CD8-positive, alpha-beta memory T cell (primary cell): ENCODE measurements around the gene RABGGTA. TPM values are rescaled to one million over a fixed set of nuclear protein-coding genes. Genes with fewer than 3 reads are reported as not detected.
A peak's percentile ranks its signal among the peaks of the same experiment; 100 is the strongest.

ENCODE experiments used
- CTCF ChIA-PET: fragments of 350-600 bp; sonication (Branson Sonifier 250); formaldehyde crosslinking; loops from one replicate; lab custom pipeline; 2021; ENCODE audit warnings: antibody characterized with exemption; lab: Charles Lee
- POLR2A ChIA-PET: fragments of 350-600 bp; sonication (Branson Sonifier 250); formaldehyde crosslinking; loops from one replicate; lab custom pipeline; 2021; ENCODE audit warnings: antibody characterized with exemption; lab: Charles Lee
- DNase-seq, 5 donors: peaks; one replicate each; pipeline versions ENCODE4 v3.0.0 to v3.0.0-alpha.2; 2020 to 2022; ENCODE audit warnings: mixed read lengths in 1 of 5
- H3K27ac ChIP-seq: one replicate; pipeline ENCODE4 v1.7.0; 2013; ENCODE audit warnings: low read depth, mild to moderate bottlenecking, low read length, moderate library complexity
- H3K27me3 ChIP-seq: 2 replicates; pipeline ENCODE4 v1.7.0; 2013; ENCODE audit warnings: low read length, mild to moderate bottlenecking; ENCODE audit not compliant: insufficient read depth, poor library complexity, severe bottlenecking
- H3K36me3 ChIP-seq: 2 replicates; pipeline ENCODE4 v1.7.0; 2013; ENCODE audit warnings: mild to moderate bottlenecking, low read length, moderate library complexity; ENCODE audit not compliant: insufficient read depth
- H3K4me1 ChIP-seq: 2 replicates; pipeline ENCODE4 v1.7.0; 2013; ENCODE audit warnings: mild to moderate bottlenecking, low read length, moderate library complexity; ENCODE audit not compliant: insufficient read depth
- H3K4me3 ChIP-seq: 2 replicates; pipeline ENCODE4 v1.7.0; 2013; ENCODE audit warnings: mild to moderate bottlenecking, low read length
- H3K9me3 ChIP-seq: 2 replicates; pipeline ENCODE4 v1.7.0; 2013; ENCODE audit warnings: mild to moderate bottlenecking, low read length
- H3K27ac Mint-ChIP-seq, 8 donors: one replicate each; pipeline ENCODE4 v1.8.0; 2020 to 2021; ENCODE audit warnings: mixed read lengths in 8 of 8, mild to moderate bottlenecking in 6 of 8, inconsistent platforms in 3 of 8, moderate library complexity in 3 of 8
- H3K27me3 Mint-ChIP-seq, 2 donors: one replicate each; pipeline ENCODE4 v1.8.0; 2020 to 2021; ENCODE audit warnings: mixed read lengths in 2 of 2, mild to moderate bottlenecking in 1 of 2, moderate library complexity in 1 of 2
- H3K36me3 Mint-ChIP-seq, 3 donors: one replicate each; pipeline ENCODE4 v1.8.0; 2020 to 2021; ENCODE audit warnings: mixed read lengths in 3 of 3, inconsistent platforms in 1 of 3, mild to moderate bottlenecking in 1 of 3
- H3K4me1 Mint-ChIP-seq, 3 donors: one replicate each; pipeline ENCODE4 v1.8.0; 2020 to 2021; ENCODE audit warnings: mixed read lengths in 3 of 3, inconsistent platforms in 1 of 3, mild to moderate bottlenecking in 1 of 3
- H3K4me3 Mint-ChIP-seq, 7 donors: one replicate each; pipeline ENCODE4 v1.8.0; 2020 to 2021; ENCODE audit warnings: mixed read lengths in 7 of 7, mild to moderate bottlenecking in 6 of 7, moderate library complexity in 4 of 7, inconsistent platforms in 2 of 7
- H3K9me3 Mint-ChIP-seq, 5 donors: one replicate each; pipeline ENCODE4 v1.8.0; 2020 to 2022; ENCODE audit warnings: mixed read lengths in 5 of 5, mild to moderate bottlenecking in 3 of 5, moderate library complexity in 2 of 5, inconsistent platforms in 1 of 5
- polyA plus RNA-seq: library from polyadenylated mRNA; unstranded; fragments of 300-500 nt; fragmentation: Illumina TruSeq; gene quantifications from one replicate; pipeline ENCODE4 v1.2.3, GENCODE V29; 2021
- total RNA-seq, 2 experiments: library from RNA; stranded (reverse); gene quantifications; one replicate each; pipeline ENCODE4 v1.2.3, GENCODE V29; 2021

RABGGTA gene
- total and polyA plus RNA-seq, 3 experiments from 2014 or later, result 37.7 to 41.8 (median 41.0) TPM

GRCh38 chr14:24273422-24273998 lies 2.1 kb upstream of the RABGGTA start:
- Histone ChIP-seq H3K36me3 (peaks cover 9% of the 10 kb centered on the region), H3K27ac (no peak overlapping the region), H3K4me1 (peaks cover 31% of the 10 kb centered on the region), H3K27me3 (no peaks in the 10 kb centered on the region), H3K9me3 (no peaks in the 10 kb centered on the region), H3K4me3 (no peak overlapping the region)
- ChIA-PET POLR2A (interaction anchor here (0.5 to 0.7 kb wide), 3 partner anchors 27 to 129 kb away, joined by 3 to 10 read pairs (median 3); partner anchors contain the start of gene NYNRIN), CTCF (interaction anchor here (1.0 to 1.7 kb wide), 2 partner anchors 34 to 60 kb away, joined by 3 to 4 read pairs; partner anchors contain the start of gene CIDEB)
- H3K36me3 Mint-ChIP-seq, result peaks cover 0 to 20% (median 2%) of the 10 kb centered on the region in 3 donors
- H3K9me3 Mint-ChIP-seq, result no peaks in the 10 kb centered on the region
- H3K4me3 Mint-ChIP-seq, result no peak overlapping the region
- peak overlapping the region in 7 of 8 donors; percentile 23 to 99 (median 77) for H3K27ac Mint-ChIP-seq
- peak in 1 of 5 donors; percentile 7 for DNase-seq
- peaks cover 0 to 5% of the 10 kb centered on the region in 2 donors for H3K27me3 Mint-ChIP-seq
- H3K4me1 Mint-ChIP-seq, result peaks cover 38 to 52% (median 44%) of the 10 kb centered on the region in 3 donors

- H3K9me3 Mint-ChIP-seq, result no peaks in the 10 kb centered on the region
- peak overlapping the region; percentile 92 to 99 (median 97) for H3K27ac Mint-ChIP-seq
- peak overlapping the region; percentile 86 for H3K27ac ChIP-seq
- peaks cover 12% of the 10 kb centered on the region for H3K36me3 ChIP-seq
- no peak for DNase-seq
- H3K4me1 ChIP-seq, result peaks cover 30% of the 10 kb centered on the region
- peaks cover 35 to 48% (median 40%) of the 10 kb centered on the region in 3 donors for H3K4me1 Mint-ChIP-seq
- H3K4me3 ChIP-seq, result peak overlapping the region; percentile 26
- H3K27me3 ChIP-seq, result no peaks in the 10 kb centered on the region
- no peaks in the 10 kb centered on the region for H3K9me3 ChIP-seq
- ChIA-PET CTCF (interaction anchor here (1.1 to 5.4 kb wide), 9 partner anchors 14 to 159 kb away, joined by 3 to 94 read pairs (median 19); partner anchors contain the start of genes CHMP4A, CIDEB, KHNYN and LTB4R), POLR2A (interaction anchor here (0.9 to 2.8 kb wide), 5 partner anchors 30 to 164 kb away, joined by 3 to 28 read pairs (median 6); partner anchors contain the start of genes CBLN3, KHNYN, MDP1 and TINF2)
- H3K27me3 Mint-ChIP-seq, result peaks cover 0 to 5% of the 10 kb centered on the region in 2 donors
- H3K36me3 Mint-ChIP-seq, result peaks cover under 1 to 27% (median 2%) of the 10 kb centered on the region in 3 donors
- H3K4me3 Mint-ChIP-seq, result peak overlapping the region; percentile 36 to 92 (median 42)
These were observed 1.1 kb upstream of the RABGGTA start for GRCh38 chr14:24272467-24272866.

- Mint-ChIP-seq H3K27ac (peak overlapping the region; percentile 92 to 99 (median 97)), H3K4me1 (peaks cover 37 to 44% (median 41%) of the 10 kb centered on the region in 3 donors), H3K4me3 (peak overlapping the region; percentile 78 to 93 (median 92)), H3K36me3 (peaks cover 6 to 33% (median 6%) of the 10 kb centered on the region in 3 donors), H3K9me3 (no peaks in the 10 kb centered on the region), H3K27me3 (peaks cover 0 to 5% of the 10 kb centered on the region in 2 donors)
- H3K4me1 ChIP-seq, result peaks cover 30% of the 10 kb centered on the region
- CTCF ChIA-PET, result interaction anchor here (1.0 to 5.4 kb wide), 13 partner anchors 8 to 159 kb away, joined by 3 to 94 read pairs (median 10); partner anchors contain the start of genes CHMP4A, CIDEB, EMC9 and KHNYN
- POLR2A ChIA-PET, result interaction anchor here (0.9 to 2.8 kb wide), 13 partner anchors 9 to 265 kb away, joined by 3 to 28 read pairs (median 6); partner anchors contain the start of genes CBLN3, CHMP4A, DCAF11 and KHNYN
- peak overlapping the region; percentile 26 for H3K4me3 ChIP-seq
- peaks cover 18% of the 10 kb centered on the region for H3K36me3 ChIP-seq
- no peaks in the 10 kb centered on the region for H3K9me3 ChIP-seq
- H3K27me3 ChIP-seq, result no peaks in the 10 kb centered on the region
- peak overlapping the region; percentile 86 for H3K27ac ChIP-seq
- DNase-seq, result no peak
These were observed 452 bp upstream of the RABGGTA start for GRCh38 chr14:24271834-24272263.

- Histone ChIP-seq H3K4me3 (peak overlapping the region; percentile 63), H3K36me3 (peaks cover 20% of the 10 kb centered on the region), H3K27me3 (no peaks in the 10 kb centered on the region), H3K27ac (peak overlapping the region; percentile 86), H3K9me3 (no peaks in the 10 kb centered on the region), H3K4me1 (peaks cover 30% of the 10 kb centered on the region)
- POLR2A ChIA-PET, result interaction anchor here (0.5 to 2.8 kb wide), 13 partner anchors 14 to 971 kb away, joined by 3 to 28 read pairs (median 6); partner anchors contain the start of genes CBLN3, CHMP4A, DCAF11 and KHNYN
- peaks cover 37 to 44% (median 41%) of the 10 kb centered on the region in 3 donors for H3K4me1 Mint-ChIP-seq
- peaks cover 7 to 46% (median 9%) of the 10 kb centered on the region in 3 donors for H3K36me3 Mint-ChIP-seq
- peaks cover 0 to 5% of the 10 kb centered on the region in 2 donors for H3K27me3 Mint-ChIP-seq
- CTCF ChIA-PET, result interaction anchor here (0.7 to 5.4 kb wide), 20 partner anchors 9 to 160 kb away, joined by 3 to 94 read pairs (median 6); partner anchors contain the start of genes CHMP4A, CIDEB, DHRS1 and EMC9
- H3K9me3 Mint-ChIP-seq, result no peaks in the 10 kb centered on the region
- peak overlapping the region; percentile 96 to 98 (median 97) for H3K27ac Mint-ChIP-seq
- H3K4me3 Mint-ChIP-seq, result peak overlapping the region; percentile 88 to 93 (median 92)
- DNase-seq, result no peak
These were observed 762 bp downstream of the RABGGTA start for GRCh38 chr14:24270537-24271133.

GRCh38 chr14:24269910-24270536 lies 1.4 kb downstream of the RABGGTA start:
- Mint-ChIP-seq H3K4me1 (peaks cover 37 to 41% (median 39%) of the 10 kb centered on the region in 3 donors), H3K27ac (peak overlapping the region in 7 of 8 donors; percentile 17 to 98 (median 96)), H3K4me3 (peak overlapping the region; percentile 88 to 93 (median 92)), H3K36me3 (peaks cover 7 to 52% (median 9%) of the 10 kb centered on the region in 3 donors), H3K27me3 (peaks cover 0 to 5% of the 10 kb centered on the region in 2 donors), H3K9me3 (no peaks in the 10 kb centered on the region)
- peaks cover 22% of the 10 kb centered on the region for H3K36me3 ChIP-seq
- no peaks in the 10 kb centered on the region for H3K27me3 ChIP-seq
- peak in 1 of 5 donors; percentile 46 for DNase-seq
- CTCF ChIA-PET, result interaction anchor here (1.0 to 5.4 kb wide), 17 partner anchors 8 to 161 kb away, joined by 3 to 94 read pairs (median 6); partner anchors contain the start of genes CHMP4A, CIDEB, DHRS1 and EMC9
- H3K4me1 ChIP-seq, result peaks cover 30% of the 10 kb centered on the region
- no peaks in the 10 kb centered on the region for H3K9me3 ChIP-seq
- H3K4me3 ChIP-seq, result no peak overlapping the region
- POLR2A ChIA-PET, result interaction anchor here (0.6 to 2.8 kb wide), 8 partner anchors 13 to 971 kb away, joined by 3 to 28 read pairs (median 8); partner anchors contain the start of genes CHMP4A, DCAF11, LTB4R and NRL
- H3K27ac ChIP-seq, result no peak overlapping the region

- no peak overlapping the region for H3K27ac ChIP-seq
- Mint-ChIP-seq H3K27ac (peak overlapping the region in 4 of 8 donors; percentile 6 to 57 (median 46)), H3K4me3 (peak overlapping the region in 1 of 7 donors; percentile 25), H3K36me3 (peaks cover 7 to 58% (median 9%) of the 10 kb centered on the region in 3 donors), H3K9me3 (no peaks in the 10 kb centered on the region), H3K27me3 (peaks cover 0 to 5% of the 10 kb centered on the region in 2 donors), H3K4me1 (peaks cover 37 to 40% (median 38%) of the 10 kb centered on the region in 3 donors)
- DNase-seq, result peak in 1 of 5 donors; percentile 33
- H3K4me3 ChIP-seq, result no peak overlapping the region
- H3K27me3 ChIP-seq, result no peaks in the 10 kb centered on the region
- no peaks in the 10 kb centered on the region for H3K9me3 ChIP-seq
- POLR2A ChIA-PET, result interaction anchor here (0.9 kb wide), 1 partner anchor 27 kb away, joined by 3 read pairs; the partner anchor contains the start of gene TINF2
- peaks cover 27% of the 10 kb centered on the region for H3K4me1 ChIP-seq
- peaks cover 22% of the 10 kb centered on the region for H3K36me3 ChIP-seq
- CTCF ChIA-PET, result interaction anchor here (1.1 to 5.4 kb wide), 6 partner anchors 25 to 108 kb away, joined by 4 to 94 read pairs (median 20); partner anchors contain the start of genes CHMP4A, IRF9, LTB4R and LTB4R2
These were observed 2.0 kb downstream of the RABGGTA start for GRCh38 chr14:24269368-24269767.

GRCh38 chr14:24268225-24268624 lies 3.2 kb downstream of the RABGGTA start:
- POLR2A ChIA-PET, result no interaction called here
- CTCF ChIA-PET, result interaction anchor here (5.4 kb wide), 1 partner anchor 24 kb away, joined by 94 read pairs; the partner anchor contains the start of gene TINF2

More at GRCh38 chr14:24268225-24268624, 3.2 kb downstream of the RABGGTA start:
- no peaks in the 10 kb centered on the region for H3K9me3 Mint-ChIP-seq
- DNase-seq, result no peak
- no peaks in the 10 kb centered on the region for H3K27me3 ChIP-seq
- no peak overlapping the region for H3K27ac ChIP-seq
- no peak overlapping the region for H3K4me3 Mint-ChIP-seq
- no peak overlapping the region for H3K27ac Mint-ChIP-seq
- H3K4me1 ChIP-seq, result peaks cover 19% of the 10 kb centered on the region
- H3K27me3 Mint-ChIP-seq, result peaks cover 0 to 5% of the 10 kb centered on the region in 2 donors
- peaks cover 7 to 59% (median 9%) of the 10 kb centered on the region in 3 donors for H3K36me3 Mint-ChIP-seq
- peaks cover 27 to 29% (median 29%) of the 10 kb centered on the region in 3 donors for H3K4me1 Mint-ChIP-seq
- peaks cover 22% of the 10 kb centered on the region for H3K36me3 ChIP-seq
- no peaks in the 10 kb centered on the region for H3K9me3 ChIP-seq
- no peak overlapping the region for H3K4me3 ChIP-seq
